HFFc6 (cell line): ENCODE measurements around the gene FANCE. TPM values are rescaled to one million over a fixed set of nuclear protein-coding genes. Genes with fewer than 3 reads are reported as not detected.

Experiments
- DNase-seq: peaks from one replicate; pipeline ENCODE4 v3.0.0-alpha.2; 2018
- H3K27ac Mint-ChIP-seq: 2 replicates; pipeline ENCODE4 v1.8.0; 2020; ENCODE audit warnings: mild to moderate bottlenecking, mixed read lengths
- H3K27me3 Mint-ChIP-seq: 2 replicates; pipeline ENCODE4 v1.8.0; 2021; ENCODE audit warnings: mild to moderate bottlenecking, moderate library complexity, mixed read lengths; ENCODE audit not compliant: insufficient read depth
- H3K36me3 Mint-ChIP-seq: 2 replicates; pipeline ENCODE4 v1.8.0; 2021; ENCODE audit warnings: low read depth, mixed read lengths
- H3K4me1 Mint-ChIP-seq: 2 replicates; pipeline ENCODE4 v1.8.0; 2020; ENCODE audit warnings: low read depth, mixed read lengths
- H3K4me3 Mint-ChIP-seq: 2 replicates; pipeline ENCODE4 v1.8.0; 2020; ENCODE audit warnings: mild to moderate bottlenecking, moderate library complexity, mixed read lengths
- H3K9me3 Mint-ChIP-seq: 2 replicates; pipeline ENCODE4 v1.8.0; 2020; ENCODE audit warnings: mild to moderate bottlenecking, mixed read lengths
- total RNA-seq, 6 experiments: library from RNA; stranded (reverse); fragmentation: NEBNext Ultra II Directional; extraction: Animal tissue kit (Norgen Biotek cat#: 25700); gene quantifications; 2 replicates in 1 of 6; 3 replicates in 5 of 6; pipeline ENCODE4 v1.2.3, GENCODE V29; 2021
- TF ChIP-seq, protein P1 (sequence below): fragments of 200-600 bp; sonication (generic); IDR thresholded peaks from 2 replicates; pipeline ENCODE4 v1.5.0; 2021; ENCODE audit warnings: antibody characterized with exemption, mild to moderate bottlenecking

FANCE gene
- total RNA-seq, 6 experiments from 2014 or later, result 7.2 to 10.7 (median 9.2) TPM

GRCh38 chr6:35417979-35418661 is 34.0 kb upstream of the FANCE start:
- Mint-ChIP-seq H3K9me3 (no peaks in the 10 kb centered on the region), H3K4me3 (no peak overlapping the region), H3K36me3 (peaks cover 11% of the 10 kb centered on the region; the same call in 1 of the 2 replicates), H3K4me1 (peaks cover 41% of the 10 kb centered on the region), H3K27ac (peak overlapping the region; percentile 67), H3K27me3 (peaks cover under 1% of the 10 kb centered on the region)
- TF ChIP-seq, protein P1, sequence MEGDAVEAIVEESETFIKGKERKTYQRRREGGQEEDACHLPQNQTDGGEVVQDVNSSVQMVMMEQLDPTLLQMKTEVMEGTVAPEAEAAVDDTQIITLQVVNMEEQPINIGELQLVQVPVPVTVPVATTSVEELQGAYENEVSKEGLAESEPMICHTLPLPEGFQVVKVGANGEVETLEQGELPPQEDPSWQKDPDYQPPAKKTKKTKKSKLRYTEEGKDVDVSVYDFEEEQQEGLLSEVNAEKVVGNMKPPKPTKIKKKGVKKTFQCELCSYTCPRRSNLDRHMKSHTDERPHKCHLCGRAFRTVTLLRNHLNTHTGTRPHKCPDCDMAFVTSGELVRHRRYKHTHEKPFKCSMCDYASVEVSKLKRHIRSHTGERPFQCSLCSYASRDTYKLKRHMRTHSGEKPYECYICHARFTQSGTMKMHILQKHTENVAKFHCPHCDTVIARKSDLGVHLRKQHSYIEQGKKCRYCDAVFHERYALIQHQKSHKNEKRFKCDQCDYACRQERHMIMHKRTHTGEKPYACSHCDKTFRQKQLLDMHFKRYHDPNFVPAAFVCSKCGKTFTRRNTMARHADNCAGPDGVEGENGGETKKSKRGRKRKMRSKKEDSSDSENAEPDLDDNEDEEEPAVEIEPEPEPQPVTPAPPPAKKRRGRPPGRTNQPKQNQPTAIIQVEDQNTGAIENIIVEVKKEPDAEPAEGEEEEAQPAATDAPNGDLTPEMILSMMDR, result no peak
- no peak for DNase-seq

DNA sequence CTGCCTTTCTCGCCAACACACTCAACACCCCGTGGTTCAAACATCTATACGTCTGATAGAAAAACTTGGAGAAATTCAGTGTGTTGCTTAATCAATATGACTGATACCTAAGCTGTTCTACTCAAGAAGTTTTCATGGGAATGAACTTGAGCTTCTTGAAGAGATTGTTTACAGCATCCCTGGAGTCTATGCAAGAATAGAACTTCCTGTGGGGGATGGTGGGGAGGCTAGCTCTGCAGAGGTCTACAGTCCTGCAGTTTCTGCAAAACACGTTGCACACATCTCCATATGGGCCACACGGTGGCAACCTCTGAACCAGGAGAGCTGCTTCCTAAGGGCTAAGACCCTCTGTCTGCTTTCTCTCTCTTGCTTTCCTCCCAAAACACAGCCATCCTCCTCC is 32.7 kb upstream of the FANCE start:
- H3K27me3 Mint-ChIP-seq, result peaks cover 1% of the 10 kb centered on the region
- TF ChIP-seq, protein P1, result peak; percentile 70
- H3K9me3 Mint-ChIP-seq, result no peaks in the 10 kb centered on the region
- peak overlapping the region; percentile 67 for H3K27ac Mint-ChIP-seq
- H3K36me3 Mint-ChIP-seq, result peaks cover 13% of the 10 kb centered on the region
- H3K4me3 Mint-ChIP-seq, result no peak overlapping the region
- peak; percentile 54 for DNase-seq
- peaks cover 38% of the 10 kb centered on the region for H3K4me1 Mint-ChIP-seq

DNA sequence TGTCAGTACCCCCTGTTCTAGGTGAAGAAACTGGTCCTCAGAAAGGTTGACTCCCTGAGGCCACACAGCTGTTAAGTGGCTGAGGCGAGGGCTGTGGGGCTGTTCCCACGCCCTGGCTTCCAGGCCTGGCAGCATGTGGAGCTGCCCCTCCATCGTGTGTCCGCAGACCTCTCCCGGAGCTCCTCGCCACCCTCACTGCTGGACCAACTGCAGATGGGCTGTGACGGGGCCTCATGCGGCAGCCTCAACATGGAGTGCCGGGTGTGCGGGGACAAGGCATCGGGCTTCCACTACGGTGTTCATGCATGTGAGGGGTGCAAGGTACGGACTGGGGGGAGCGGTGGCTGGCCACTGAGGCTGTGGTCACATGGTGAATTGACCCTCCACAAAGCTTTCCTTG is 32.2 kb upstream of the FANCE start:
- TF ChIP-seq, protein P1, result no peak
- Mint-ChIP-seq H3K9me3 (no peaks in the 10 kb centered on the region), H3K27me3 (peaks cover 1% of the 10 kb centered on the region), H3K27ac (peak overlapping the region; percentile 67), H3K4me1 (peaks cover 38% of the 10 kb centered on the region), H3K36me3 (peaks cover 18% of the 10 kb centered on the region), H3K4me3 (no peak overlapping the region)
- no peak for DNase-seq

DNA sequence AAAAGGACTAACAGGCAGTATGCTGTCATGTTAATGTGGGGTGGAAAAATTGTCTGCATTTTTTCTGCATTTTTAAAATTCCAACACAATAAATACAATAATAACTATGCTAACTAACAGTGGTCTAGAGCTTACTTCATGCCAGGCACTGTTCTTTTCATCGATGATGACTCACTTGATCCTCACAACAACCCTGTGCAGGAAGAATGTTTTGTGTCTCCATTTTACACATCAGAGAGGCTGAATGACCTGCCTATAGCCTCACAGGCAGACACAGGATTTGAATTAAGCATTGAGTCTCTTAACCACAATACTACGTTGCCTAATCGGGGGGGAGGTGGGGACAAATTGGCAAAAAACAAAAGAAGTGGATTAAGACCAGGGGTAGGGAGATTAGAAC is 26.9 kb upstream of the FANCE start:
- H3K36me3 Mint-ChIP-seq, result peaks cover 38% of the 10 kb centered on the region
- H3K27ac Mint-ChIP-seq, result peak overlapping the region; percentile 83
- peak overlapping the region; percentile 62 for H3K4me3 Mint-ChIP-seq
- TF ChIP-seq, protein P1, result no peak
- H3K9me3 Mint-ChIP-seq, result peaks cover 15% of the 10 kb centered on the region
- DNase-seq, result peak; percentile 92
- H3K4me1 Mint-ChIP-seq, result peaks cover 50% of the 10 kb centered on the region
- H3K27me3 Mint-ChIP-seq, result peaks cover 4% of the 10 kb centered on the region

DNA sequence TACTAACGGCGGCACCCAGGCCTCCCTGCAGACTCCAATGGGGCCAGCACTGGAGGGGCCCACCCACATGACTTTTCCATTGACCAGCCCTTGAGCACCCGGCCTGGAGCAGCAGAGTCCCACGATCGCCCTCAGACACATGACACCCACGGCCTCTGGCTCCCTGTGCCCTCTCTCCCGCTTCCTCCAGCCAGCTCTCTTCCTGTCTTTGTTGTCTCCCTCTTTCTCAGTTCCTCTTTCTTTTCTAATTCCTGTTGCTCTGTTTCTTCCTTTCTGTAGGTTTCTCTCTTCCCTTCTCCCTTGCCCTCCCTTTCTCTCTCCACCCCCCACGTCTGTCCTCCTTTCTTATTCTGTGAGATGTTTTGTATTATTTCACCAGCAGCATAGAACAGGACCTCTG is 26.1 kb upstream of the FANCE start:
- Mint-ChIP-seq H3K27me3 (peaks cover 4% of the 10 kb centered on the region), H3K4me1 (peaks cover 50% of the 10 kb centered on the region), H3K27ac (peak overlapping the region; percentile 73), H3K9me3 (peaks cover 15% of the 10 kb centered on the region), H3K36me3 (peaks cover 40% of the 10 kb centered on the region), H3K4me3 (peak overlapping the region; percentile 33)
- no peak for DNase-seq
- TF ChIP-seq, protein P1, result no peak
